ENCODE measurements around the gene C1orf146. TPM values are rescaled to one million over a fixed set of nuclear protein-coding genes. Genes with fewer than 3 reads are reported as not detected.
"Not testable (repeated sequence)": the region's sequence is repeated elsewhere in the genome, so short reads cannot be mapped to it uniquely, and the experiment has no call there.

The C1orf146 gene
- total and polyA plus RNA-seq, 5 donors: not detected

GRCh38 chr1:92210701-92211100 is 7.0 kb upstream of the C1orf146 start:
- ATAC-seq: no peak
- no peak overlapping the region for H3K27ac ChIP-seq (ENCODE audit: low read length)
- H3K4me3 ChIP-seq (ENCODE audit: low read length): no peak overlapping the region
- intact Hi-C loops (cut with DNase I): no loop called here
- H3K27me3 ChIP-seq (ENCODE audit: control insufficient read depth, insufficient read depth): no peaks in the 10 kb centered on the region
- no peaks in the 10 kb centered on the region for H3K4me1 ChIP-seq (ENCODE audit: control insufficient read depth, insufficient read depth, low read length)
- 46% methylated on average over 2 of the region's 2 CpGs for WGBS
- H3K9me3 ChIP-seq (ENCODE audit: control insufficient read depth, low read length): no peaks in the 10 kb centered on the region
- no peak for DNase-seq

DNA sequence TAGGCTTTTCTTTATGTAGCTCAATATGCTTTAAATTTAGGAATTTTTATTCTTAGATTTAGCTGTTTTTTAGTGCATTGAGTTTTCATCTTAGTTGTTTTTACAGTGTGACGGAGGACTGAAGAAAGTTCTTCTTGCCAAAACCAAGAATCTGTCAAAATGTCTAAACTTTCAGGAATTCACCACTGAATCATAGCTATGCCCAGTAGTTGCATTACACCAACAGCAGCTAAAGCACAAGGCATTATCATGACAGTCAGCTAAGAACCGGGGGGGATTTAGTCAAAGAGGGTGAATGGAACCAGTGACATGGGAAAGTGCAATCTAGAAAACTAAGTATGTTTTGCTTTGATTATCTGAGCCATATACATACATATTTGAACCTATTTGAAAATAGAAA is 6.5 kb upstream of the C1orf146 start:
- WGBS: 84% methylated on average over 2 of the region's 2 CpGs

GRCh38 chr1:92218559-92218958 is 844 bp downstream of the C1orf146 start:
- ATAC-seq (no peak), DNase-seq (no peak)
- no peak overlapping the region for H3K4me3 ChIP-seq (ENCODE audit: low read length)
- intact Hi-C loops (cut with DNase I): no loop called here
- no peak overlapping the region for H3K27ac ChIP-seq (ENCODE audit: low read length)
- no peaks in the 10 kb centered on the region for H3K27me3 ChIP-seq (ENCODE audit: control insufficient read depth, insufficient read depth)
- H3K4me1 ChIP-seq (ENCODE audit: control insufficient read depth, insufficient read depth, low read length): no peaks in the 10 kb centered on the region
- WGBS: 88% methylated on average over 14 of the region's 14 CpGs
- no peaks in the 10 kb centered on the region for H3K9me3 ChIP-seq (ENCODE audit: control insufficient read depth, low read length)

More for the DNA sequence above, 6.5 kb upstream of the C1orf146 start:
- Histone ChIP-seq H3K4me1 (ENCODE audit: control insufficient read depth, insufficient read depth, low read length) (no peaks in the 10 kb centered on the region), H3K9me3 (ENCODE audit: control insufficient read depth, low read length) (no peaks in the 10 kb centered on the region), H3K27me3 (ENCODE audit: control insufficient read depth, insufficient read depth) (no peaks in the 10 kb centered on the region), H3K27ac (ENCODE audit: low read length) (no peak overlapping the region), H3K4me3 (ENCODE audit: low read length) (no peak overlapping the region)
- ATAC-seq (no peak), DNase-seq (no peak)
- intact Hi-C loops (cut with DNase I): no loop called here

DNA sequence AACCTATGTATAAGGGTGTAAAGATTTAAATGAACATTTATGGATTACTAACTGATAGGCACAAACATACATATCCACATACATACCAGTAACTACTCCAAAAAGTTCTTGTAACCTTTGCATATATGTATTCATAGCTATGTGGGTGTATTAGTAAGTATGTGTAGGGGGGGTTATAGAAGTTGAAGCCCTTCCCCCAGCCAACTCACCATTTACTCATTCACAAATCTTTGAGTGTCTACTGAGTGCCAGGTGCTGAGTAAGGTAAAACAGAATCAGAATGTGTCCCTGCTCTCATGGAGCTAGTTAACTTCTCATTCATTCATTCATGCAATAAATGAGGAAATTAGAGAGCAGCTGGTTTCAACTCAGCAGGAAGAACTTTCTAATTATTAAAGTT is 1.3 kb downstream of the C1orf146 start:
- Histone ChIP-seq H3K27me3 (ENCODE audit: control insufficient read depth, insufficient read depth) (no peaks in the 10 kb centered on the region), H3K4me3 (ENCODE audit: low read length) (no peak overlapping the region), H3K9me3 (ENCODE audit: control insufficient read depth, low read length) (no peaks in the 10 kb centered on the region), H3K4me1 (ENCODE audit: control insufficient read depth, insufficient read depth, low read length) (no peaks in the 10 kb centered on the region), H3K27ac (ENCODE audit: low read length) (no peak overlapping the region)
- ATAC-seq (no peak), DNase-seq (no peak)
- intact Hi-C loops (cut with DNase I): no loop called here

GRCh38 chr1:92228401-92228800 is 10.7 kb downstream of the C1orf146 start:
- Histone ChIP-seq H3K4me1 (ENCODE audit: control insufficient read depth, insufficient read depth, low read length) (no peaks in the 10 kb centered on the region), H3K27me3 (ENCODE audit: control insufficient read depth, insufficient read depth) (no peaks in the 10 kb centered on the region), H3K9me3 (ENCODE audit: control insufficient read depth, low read length) (no peaks in the 10 kb centered on the region), H3K27ac (ENCODE audit: low read length) (no peak overlapping the region), H3K4me3 (ENCODE audit: low read length) (no peak overlapping the region)
- no peak for ATAC-seq
- intact Hi-C loops (cut with DNase I): no loop called here
- WGBS: 70% methylated on average over 3 of the region's 3 CpGs
- no peak for DNase-seq

DNA sequence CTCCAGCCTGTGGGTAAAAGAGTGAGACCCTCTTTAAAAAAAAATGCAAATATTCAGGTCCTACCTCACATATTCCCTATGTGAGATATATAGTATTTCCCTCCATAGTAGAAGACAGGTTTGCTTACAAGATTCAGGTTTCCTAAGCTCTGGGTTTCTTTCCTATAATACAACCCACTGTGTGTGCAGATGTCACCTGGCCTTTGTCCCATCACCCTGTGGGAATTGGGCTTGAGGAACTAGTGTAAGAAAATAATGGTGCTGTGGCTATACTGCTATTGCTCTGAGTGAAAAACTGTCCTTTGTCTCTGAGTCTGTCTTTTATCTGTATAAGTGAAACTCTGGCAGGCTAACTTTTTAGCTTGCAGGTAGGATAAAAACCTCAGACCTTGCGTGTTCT is 13.0 kb downstream of the C1orf146 start:
- DNase-seq (no peak), ATAC-seq (no peak)
- intact Hi-C loops (cut with DNase I): no loop called here
- Histone ChIP-seq H3K4me3 (ENCODE audit: low read length) (no peak overlapping the region), H3K27ac (ENCODE audit: low read length) (no peak overlapping the region), H3K27me3 (ENCODE audit: control insufficient read depth, insufficient read depth) (no peaks in the 10 kb centered on the region), H3K4me1 (ENCODE audit: control insufficient read depth, insufficient read depth, low read length) (no peaks in the 10 kb centered on the region), H3K9me3 (ENCODE audit: control insufficient read depth, low read length) (no peaks in the 10 kb centered on the region)
- 80% methylated on average over 1 of the region's 1 CpG for WGBS

DNA sequence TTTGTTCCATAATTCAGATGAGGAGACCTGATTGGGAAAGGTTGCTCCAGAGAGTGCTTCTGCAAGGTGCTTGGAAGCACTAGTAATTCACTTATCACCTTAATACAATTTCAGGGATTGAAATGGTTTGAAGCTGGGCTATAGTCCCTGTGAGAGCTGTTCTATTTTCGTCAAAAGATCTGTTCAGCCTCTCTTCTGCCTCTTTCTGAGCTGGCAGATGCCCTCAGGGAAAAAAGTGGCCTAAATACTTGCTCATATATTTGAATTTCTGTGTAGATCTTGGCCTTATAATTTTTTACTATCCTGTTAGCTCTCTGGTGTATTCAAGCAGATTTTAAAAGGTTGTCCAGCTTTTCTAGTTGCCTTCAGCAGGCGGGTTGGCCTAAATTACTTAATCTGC is 22.3 kb downstream of the C1orf146 start:
- DNase-seq (no peak), ATAC-seq (no peak)
- H3K4me3 ChIP-seq (ENCODE audit: low read length): no peak overlapping the region
- H3K4me1 ChIP-seq (ENCODE audit: control insufficient read depth, insufficient read depth, low read length): no peaks in the 10 kb centered on the region
- no peaks in the 10 kb centered on the region for H3K9me3 ChIP-seq (ENCODE audit: control insufficient read depth, low read length)
- no peaks in the 10 kb centered on the region for H3K27me3 ChIP-seq (ENCODE audit: control insufficient read depth, insufficient read depth)
- intact Hi-C loops (cut with DNase I): no loop called here
- H3K27ac ChIP-seq (ENCODE audit: low read length): no peak overlapping the region
- 73% methylated on average over 2 of the region's 2 CpGs for WGBS

- no peak overlapping the region for H3K27ac ChIP-seq (ENCODE audit: low read length)
- H3K4me1 ChIP-seq (ENCODE audit: control insufficient read depth, insufficient read depth, low read length): no peaks in the 10 kb centered on the region
- H3K9me3 ChIP-seq (ENCODE audit: control insufficient read depth, low read length): no peaks in the 10 kb centered on the region
- no peaks in the 10 kb centered on the region for H3K27me3 ChIP-seq (ENCODE audit: control insufficient read depth, insufficient read depth)
- 87% methylated on average over 1 of the region's 1 CpG for WGBS
- intact Hi-C loops (cut with DNase I): no loop called here
- H3K4me3 ChIP-seq (ENCODE audit: low read length): no peak overlapping the region
- DNase-seq (no peak), ATAC-seq (no peak)
Measured at GRCh38 chr1:92244376-92244775, 26.7 kb downstream of the C1orf146 start.

- 79% methylated on average over 3 of the region's 3 CpGs for WGBS
- DNase-seq; H3K27me3 ChIP-seq (ENCODE audit: control insufficient read depth, insufficient read depth); H3K4me1 ChIP-seq (ENCODE audit: control insufficient read depth, insufficient read depth, low read length); H3K4me3 ChIP-seq (ENCODE audit: low read length); ATAC-seq; intact Hi-C loops (cut with DNase I); H3K9me3 ChIP-seq (ENCODE audit: control insufficient read depth, low read length); H3K27ac ChIP-seq (ENCODE audit: low read length): not testable (repeated sequence)
Measured at GRCh38 chr1:92254714-92255113, 37.0 kb downstream of the C1orf146 start.

DNA sequence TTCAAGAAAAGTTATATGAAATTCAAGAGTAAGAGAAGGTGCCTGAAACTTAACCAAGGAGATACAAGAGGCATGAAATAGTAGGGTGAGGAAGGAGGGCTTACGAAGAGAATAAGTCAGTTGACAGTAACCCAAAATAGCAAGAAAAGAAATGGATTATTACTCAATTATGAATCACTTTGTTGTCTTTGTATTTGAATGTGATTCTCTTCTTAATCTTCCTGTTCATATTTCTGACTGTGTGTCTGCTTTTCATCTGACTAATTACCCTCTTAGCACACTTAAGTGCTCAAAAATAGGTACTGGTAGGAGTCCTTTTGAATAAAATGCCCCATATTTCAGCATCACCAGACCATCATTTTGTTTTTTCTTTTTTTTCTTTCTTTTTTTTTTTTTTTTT is 41.6 kb downstream of the C1orf146 start:
- 96% methylated on average over 1 of the region's 1 CpG for WGBS
- Histone ChIP-seq H3K4me1 (ENCODE audit: control insufficient read depth, insufficient read depth, low read length) (no peaks in the 10 kb centered on the region), H3K9me3 (ENCODE audit: control insufficient read depth, low read length) (no peaks in the 10 kb centered on the region), H3K4me3 (ENCODE audit: low read length) (no peak overlapping the region), H3K27ac (ENCODE audit: low read length) (no peak overlapping the region), H3K27me3 (ENCODE audit: control insufficient read depth, insufficient read depth) (no peaks in the 10 kb centered on the region)
- DNase-seq (no peak), ATAC-seq (no peak)
- intact Hi-C loops (cut with DNase I): no loop called here

GRCh38 chr1:92262516-92262915 is 44.8 kb downstream of the C1orf146 start:
- no peak overlapping the region for H3K27ac ChIP-seq (ENCODE audit: low read length)
- intact Hi-C loops (cut with DNase I): no loop called here
- DNase-seq (no peak), ATAC-seq (no peak)
- no peaks in the 10 kb centered on the region for H3K27me3 ChIP-seq (ENCODE audit: control insufficient read depth, insufficient read depth)
- H3K9me3 ChIP-seq (ENCODE audit: control insufficient read depth, low read length): no peaks in the 10 kb centered on the region
- no peaks in the 10 kb centered on the region for H3K4me1 ChIP-seq (ENCODE audit: control insufficient read depth, insufficient read depth, low read length)
- H3K4me3 ChIP-seq (ENCODE audit: low read length): no peak overlapping the region
- 61% methylated on average over 3 of the region's 3 CpGs for WGBS

DNA sequence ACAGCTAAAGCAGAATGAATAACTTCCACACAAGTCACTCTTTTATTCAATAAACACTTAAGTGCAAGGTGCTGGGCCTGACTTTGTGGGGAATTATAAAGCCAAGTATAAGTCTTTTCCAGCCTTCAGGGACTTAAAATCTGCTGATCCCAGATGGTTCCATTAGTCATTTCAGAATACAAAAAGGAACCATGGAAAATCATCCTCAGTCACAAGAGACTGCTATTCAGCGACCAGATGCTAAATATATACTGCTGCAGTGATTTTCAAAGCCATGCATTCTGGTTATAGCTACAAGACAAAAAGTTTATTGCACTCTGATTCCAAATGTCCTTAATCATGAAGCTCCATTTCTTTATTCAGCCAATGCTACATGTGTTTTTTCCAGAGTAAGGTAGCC is 55.3 kb downstream of the C1orf146 start:
- H3K4me3 ChIP-seq (ENCODE audit: low read length): no peak overlapping the region
- no peak for ATAC-seq
- H3K4me1 ChIP-seq (ENCODE audit: control insufficient read depth, insufficient read depth, low read length): no peaks in the 10 kb centered on the region
- H3K27ac ChIP-seq (ENCODE audit: low read length): no peak overlapping the region
- no peaks in the 10 kb centered on the region for H3K9me3 ChIP-seq (ENCODE audit: control insufficient read depth, low read length)
- 71% methylated on average over 1 of the region's 1 CpG for WGBS
- no peak for DNase-seq
- H3K27me3 ChIP-seq (ENCODE audit: control insufficient read depth, insufficient read depth): no peaks in the 10 kb centered on the region
- intact Hi-C loops (cut with DNase I): no loop called here
